CD1c-positive myeloid dendritic cell (primary cell): ENCODE measurements around the gene EVI5L.
"Not testable (repeated sequence)": the region's sequence is repeated elsewhere in the genome, so short reads cannot be mapped to it uniquely, and the experiment has no call there.

Experiments
- DNase-seq: peaks from one replicate; pipeline ENCODE4 v3.0.0-alpha.2; 2016; ENCODE audit errors: extremely low spot score

Gene EVI5L

DNA sequence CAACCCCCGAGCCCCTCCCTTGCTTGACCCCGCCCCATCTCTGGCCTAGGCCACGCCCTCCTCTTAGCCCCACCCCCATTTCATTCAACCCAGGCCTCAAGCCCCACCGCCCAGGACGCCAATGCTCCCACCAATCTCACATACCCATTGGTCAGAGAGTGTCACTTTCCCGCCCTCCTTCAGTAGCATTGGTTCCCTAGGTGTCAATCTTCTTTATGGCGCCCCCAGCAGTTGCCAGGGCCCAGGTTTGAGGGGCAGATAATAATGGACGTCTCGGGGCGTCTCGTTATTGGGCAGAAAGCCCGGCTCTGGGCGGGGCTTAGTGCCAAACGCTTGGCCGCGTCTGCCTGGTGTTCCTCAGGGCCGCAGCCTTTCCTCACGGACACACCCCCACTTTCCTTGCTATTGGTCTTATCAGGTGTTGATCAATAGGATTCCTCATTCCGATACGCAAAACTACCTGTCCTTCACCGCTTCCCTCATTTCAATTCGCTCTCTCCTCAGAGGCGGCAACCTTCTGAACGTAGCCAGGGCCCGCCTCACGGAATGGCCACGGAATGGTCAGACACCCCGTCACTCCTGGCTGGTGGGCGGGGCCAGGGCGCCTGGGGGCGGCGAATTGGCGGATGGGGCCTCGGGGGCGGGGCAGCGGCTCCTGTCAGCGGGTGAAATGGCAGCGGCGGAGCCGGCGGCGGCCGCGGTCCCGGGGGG lies at the start of gene EVI5L:
EVI5L (plus strand) TSS at position 658 of the 711 bp plus-strand sequence. CDS start 16,325 bp downstream, outside the sequence.
- peak; percentile 100 for DNase-seq

DNA sequence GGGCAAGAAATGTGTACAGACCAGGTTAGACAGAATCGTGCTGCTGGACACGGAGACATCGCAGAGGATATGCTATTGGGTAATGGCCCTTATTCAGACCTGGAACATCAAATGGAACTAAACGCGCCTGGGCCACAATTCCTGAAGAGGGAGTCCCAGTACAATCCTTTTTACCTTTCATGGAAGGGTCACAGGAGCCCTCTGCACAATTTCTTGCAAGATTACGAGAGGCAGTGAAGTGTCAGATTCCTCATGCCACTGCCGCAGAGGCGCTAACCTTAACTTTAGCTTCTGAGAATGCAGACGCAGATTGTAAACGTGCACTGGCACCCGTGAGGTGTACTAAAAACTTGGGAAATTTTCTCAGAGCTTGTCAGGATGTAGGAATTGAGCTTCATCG lies 48.9 kb upstream of the EVI5L start:
- DNase-seq = no peak

DNA sequence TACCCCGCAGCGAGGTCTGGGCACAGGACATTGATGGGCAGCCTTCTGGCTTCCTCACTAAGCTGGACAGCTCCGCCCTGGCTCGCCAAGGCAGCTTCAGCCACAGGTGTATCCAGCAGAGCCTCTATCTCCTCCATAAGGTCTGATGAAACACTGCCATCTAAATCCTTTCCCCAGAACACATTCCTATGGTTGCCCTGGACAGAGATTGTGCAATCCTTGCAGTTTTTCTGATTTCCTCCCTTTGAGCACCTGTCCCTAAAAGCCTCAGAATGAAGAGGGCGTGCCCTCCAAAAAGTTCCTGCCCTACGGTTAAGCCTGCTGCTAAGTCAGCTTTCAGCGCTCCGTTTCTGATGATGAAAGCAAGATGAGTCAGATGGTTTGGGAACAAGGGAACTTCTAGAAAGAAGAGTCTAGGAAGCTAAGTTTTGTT lies 46.0 kb upstream of the EVI5L start:
- DNase-seq = peak; percentile 55

DNA sequence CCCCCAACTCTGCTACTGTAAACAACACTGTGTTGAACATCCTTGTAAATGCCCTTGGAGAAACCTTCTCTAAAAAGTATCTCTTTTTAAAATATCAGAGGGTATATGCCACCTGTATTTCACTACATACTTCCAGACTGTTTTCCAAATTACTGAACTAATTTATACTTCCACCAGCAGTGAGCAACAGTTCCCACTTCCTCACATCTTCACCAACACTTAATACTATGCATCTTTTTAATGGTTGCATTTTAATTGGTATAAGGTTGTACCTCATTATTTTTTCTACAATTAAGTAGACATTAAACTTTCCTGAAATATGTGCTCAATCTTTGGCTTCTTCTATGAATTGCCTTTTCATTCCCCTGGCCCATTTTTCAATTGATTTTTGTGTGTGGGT lies 45.2 kb upstream of the EVI5L start:
- DNase-seq = no peak

DNA sequence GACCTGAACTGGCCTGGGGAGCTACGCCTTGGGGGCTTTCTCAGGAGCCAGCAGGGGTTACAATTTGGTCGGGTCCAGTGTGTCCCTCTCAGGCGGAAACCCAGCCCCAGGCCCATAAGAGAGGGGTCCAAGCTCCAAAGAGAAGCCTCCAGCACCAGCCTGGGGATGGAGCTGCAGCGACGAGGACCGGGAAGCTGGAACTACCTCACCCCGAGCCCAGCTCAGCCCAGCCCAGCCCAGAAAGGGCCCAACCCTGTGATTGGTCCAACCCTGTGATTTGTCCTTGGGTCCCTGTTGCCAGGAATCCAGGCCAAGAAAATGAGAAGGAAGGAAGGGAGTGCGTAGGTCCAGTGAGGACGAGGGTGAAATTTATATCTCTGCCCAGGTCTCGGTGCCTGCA lies 42.9 kb upstream of the EVI5L start:
- no peak for DNase-seq

DNA sequence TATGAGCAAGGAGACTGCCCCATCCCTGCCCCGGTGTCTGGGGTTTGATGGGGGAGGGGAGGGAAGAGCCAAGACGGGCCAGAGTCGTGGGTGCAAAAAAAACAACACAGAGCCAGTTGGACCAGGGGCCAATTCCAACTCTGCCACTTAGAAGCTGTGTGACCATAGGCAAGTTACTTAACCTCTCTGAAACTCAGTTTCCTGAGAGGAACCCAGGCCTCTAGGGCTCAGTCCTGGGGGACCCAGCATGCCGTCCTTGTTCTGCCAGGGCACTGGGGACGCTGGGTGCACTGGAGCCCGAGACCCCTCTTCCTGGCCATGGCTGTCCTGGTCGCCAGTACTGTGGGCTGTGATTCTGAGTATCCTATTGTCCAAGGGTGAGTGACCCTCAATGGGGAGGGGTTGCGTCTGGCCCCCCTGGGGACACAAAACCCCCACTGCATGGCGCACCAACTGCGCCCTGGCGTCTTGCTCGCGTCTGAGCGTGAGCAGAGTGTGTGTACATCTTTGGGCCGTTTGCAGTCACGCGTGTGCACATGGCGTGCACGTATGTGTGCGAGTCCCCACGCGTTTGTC lies 42.3 kb upstream of the EVI5L start:
- DNase-seq = no peak

DNA sequence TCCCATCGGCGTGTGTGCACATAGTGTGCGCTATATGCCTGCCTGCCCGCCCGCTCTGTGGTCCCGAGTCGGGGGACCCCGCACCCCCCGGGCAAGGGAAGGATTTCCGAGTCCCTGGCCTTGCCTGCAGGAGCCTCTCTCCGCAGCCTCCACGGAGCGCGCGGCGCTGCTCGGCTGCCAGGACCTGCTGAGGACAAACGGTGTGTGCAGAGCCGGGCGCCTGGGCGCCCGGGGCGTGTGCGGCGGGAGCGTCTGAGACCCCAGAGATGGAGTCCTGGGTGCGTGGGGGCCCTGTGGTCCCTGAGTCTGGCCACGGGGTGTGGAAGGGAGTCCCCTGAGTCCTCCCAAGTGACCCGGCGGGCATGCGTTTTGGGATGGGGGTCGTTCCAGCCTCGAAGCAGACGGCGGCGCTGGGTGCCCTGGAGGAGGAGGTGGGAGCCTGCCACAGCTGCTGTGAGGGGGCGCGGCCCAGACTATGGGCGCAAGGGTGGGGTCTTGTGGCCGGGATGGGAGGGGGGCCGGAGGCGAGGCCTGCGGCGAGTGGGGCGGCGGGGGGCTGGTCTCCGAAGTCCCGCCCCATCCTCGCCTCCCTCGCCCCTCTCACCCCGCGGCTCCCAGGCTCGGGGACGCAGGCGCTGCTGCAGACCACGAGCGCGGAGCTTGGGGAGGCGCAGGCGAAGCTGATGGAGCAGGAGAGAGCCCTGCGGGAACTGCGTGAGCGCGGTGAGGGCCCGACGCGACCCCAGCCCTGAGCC lies 41.7 kb upstream of the EVI5L start:
- no peak for DNase-seq

DNA sequence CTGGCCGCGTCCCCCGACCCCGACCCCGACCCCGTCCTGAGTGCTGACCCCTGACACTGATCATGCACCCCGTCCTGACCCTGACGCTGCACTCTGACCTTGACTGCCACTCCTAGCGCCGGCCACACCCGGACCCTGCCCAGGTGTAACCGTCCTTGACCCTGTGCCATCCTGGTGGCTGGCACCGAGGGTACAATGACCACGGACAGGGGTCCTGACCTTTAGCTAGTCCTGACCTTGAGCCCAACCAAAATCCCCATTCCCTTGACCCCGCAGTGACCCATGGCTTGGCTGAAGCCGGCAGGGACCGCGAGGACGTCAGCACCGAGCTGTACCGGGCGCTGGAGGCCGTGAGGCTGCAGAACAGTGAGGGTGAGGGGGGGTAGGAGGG lies 41.1 kb upstream of the EVI5L start:
- DNase-seq = no peak

DNA sequence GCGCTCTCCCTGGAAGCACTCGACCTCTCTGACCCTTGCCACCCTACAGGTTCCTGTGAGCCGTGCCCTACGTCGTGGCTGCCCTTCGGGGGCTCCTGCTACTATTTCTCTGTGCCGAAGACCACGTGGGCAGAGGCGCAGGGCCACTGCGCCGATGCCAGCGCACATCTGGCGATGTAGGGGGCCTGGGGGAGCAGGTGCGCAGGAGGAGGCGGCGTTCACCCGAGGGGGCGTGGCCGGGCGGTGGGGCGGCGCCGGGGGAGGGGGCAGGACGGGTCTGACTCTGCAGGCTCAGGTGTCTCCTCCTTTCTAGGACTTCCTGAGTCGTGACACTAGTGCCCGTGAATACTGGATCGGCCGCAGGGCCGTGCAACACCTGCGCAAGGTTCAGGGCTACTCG lies 40.6 kb upstream of the EVI5L start:
- DNase-seq = no peak

DNA sequence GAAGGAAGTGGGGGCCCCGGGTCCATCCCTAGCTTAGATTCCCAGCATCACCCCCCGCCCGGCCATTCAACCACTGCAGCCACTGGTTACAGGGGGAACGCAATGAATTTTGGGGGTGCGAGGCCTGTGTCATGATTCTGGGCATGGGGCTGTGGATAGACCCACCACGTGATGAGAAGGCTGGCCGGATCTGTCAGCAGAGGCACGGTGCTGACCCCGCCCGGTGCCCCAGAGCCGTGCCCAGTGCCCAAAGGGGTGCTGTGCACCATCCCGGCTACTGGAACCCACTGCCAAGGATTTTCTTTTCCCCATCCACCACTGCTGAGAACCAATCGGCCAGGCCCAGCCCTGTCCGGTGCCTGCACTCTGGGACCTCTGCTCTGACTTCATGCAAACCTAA lies 39.6 kb upstream of the EVI5L start:
- no peak for DNase-seq

DNA sequence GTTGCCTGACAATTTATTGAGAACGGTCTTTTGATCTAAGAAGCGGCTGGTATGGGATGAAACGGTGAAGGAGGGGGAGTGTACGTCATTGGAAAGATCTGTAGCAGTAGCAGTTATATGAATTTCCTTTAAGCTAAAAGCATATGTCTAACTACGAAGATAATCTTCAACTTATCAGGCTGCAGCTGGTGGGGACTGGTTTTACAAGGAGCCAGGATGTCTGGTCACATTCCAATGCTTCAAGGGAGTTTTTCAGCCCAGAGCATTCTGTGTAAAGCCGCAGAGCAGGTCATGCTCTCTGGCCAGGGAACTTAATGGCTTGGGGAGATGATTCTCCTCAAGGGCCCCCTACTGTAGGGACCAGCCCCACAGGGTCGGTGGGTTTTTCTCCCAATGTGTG lies 37.7 kb upstream of the EVI5L start:
- DNase-seq = no peak

DNA sequence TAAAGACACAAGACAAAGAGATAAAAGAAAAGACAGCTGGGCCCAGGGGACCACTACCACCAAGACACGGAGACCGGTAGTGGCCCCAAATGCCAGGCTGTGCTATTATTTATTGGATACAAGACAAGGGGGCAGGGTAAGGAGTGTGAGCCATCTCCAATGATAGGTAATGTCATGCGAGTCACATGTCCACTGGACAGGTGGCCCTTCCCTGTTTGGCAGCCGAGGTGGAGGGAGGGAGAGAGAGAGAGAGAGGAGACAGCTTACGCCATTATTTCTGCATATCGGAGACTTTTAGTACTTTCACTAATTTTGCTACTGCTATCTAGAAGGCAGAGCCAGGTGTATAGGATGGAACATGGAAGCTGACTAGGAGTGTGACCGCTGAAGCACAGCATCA lies 37.3 kb upstream of the EVI5L start:
- not testable (repeated sequence) for DNase-seq

DNA sequence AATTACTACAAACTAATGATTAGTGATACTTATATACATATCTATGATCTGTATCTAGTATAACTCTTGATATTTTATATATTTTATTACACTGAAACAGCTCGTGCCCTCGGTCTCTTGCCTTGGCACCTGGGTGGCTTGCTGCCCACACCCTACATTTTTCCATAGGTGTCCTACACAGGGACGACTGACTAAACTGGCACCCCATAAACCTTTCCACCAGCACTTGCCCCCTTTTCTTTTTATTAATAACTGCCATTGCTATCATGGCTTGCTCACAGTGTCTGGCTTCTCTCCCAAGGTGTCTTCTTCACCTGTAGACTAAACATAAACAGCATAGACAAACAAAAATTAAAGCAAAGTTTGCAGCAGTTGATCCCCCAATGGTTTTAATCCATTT lies 36.5 kb upstream of the EVI5L start:
- no peak for DNase-seq

DNA sequence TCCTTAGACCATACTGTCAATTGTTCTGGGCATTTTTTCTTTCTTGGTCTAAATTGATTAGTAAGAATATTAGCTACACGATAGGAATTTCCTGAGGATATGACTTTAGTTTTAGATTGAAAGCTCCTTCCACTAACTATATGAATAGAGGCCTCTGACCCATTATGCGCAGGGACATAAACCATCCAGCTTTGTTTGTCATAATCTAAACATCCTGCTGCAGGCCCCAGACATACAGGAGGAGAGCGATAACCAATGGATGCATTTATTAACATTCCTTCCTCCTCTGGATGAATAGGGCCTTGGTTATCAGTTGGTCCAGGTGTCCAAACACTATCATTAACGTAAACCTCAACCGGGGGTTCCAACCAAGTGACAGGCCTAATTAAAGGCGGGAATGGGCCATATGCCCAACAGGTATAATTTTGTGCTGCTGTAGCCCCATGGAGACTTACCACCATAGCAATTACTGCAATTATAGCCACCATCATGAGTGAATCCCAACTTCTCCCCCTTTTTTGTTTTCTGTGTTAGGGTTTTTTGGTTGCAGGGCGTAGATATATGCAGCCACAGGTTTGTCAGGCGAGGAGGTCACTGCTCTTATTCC lies 34.4 kb upstream of the EVI5L start:
- no peak for DNase-seq

DNA sequence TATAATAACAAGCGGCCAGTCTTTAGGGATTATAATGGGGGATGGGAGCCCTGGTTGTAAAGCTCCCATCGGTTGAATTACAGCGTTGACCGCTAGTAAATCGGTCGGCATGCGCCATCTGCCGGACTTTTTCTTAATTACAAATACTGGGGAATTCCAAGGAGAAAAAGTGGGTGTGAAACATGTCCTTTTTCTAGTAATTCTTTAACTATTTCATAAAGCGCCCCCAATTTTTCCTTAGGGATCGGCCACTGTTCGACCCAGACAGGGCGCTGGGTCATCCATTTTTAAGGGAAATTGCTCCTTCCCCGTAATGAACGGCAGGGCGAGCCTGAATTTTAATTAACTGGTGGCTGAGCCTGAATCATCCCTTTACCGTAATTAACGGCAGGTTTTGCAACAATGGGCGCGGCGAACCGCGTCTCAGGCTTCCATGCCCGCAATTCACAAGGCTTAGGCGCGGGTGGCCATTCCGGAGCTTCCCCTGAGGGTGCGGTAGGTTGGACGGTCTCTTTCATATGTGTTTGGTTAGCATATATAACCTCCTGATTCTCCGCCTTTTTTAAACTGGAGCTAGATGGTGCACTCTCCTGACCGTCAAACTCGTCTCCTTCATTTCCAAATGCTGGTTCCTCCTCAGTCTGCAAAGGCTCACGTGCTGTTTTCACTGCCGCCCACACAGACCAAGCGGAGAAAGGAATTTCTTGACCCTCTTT lies 30.2 kb upstream of the EVI5L start:
- peak; percentile 84 for DNase-seq

DNA sequence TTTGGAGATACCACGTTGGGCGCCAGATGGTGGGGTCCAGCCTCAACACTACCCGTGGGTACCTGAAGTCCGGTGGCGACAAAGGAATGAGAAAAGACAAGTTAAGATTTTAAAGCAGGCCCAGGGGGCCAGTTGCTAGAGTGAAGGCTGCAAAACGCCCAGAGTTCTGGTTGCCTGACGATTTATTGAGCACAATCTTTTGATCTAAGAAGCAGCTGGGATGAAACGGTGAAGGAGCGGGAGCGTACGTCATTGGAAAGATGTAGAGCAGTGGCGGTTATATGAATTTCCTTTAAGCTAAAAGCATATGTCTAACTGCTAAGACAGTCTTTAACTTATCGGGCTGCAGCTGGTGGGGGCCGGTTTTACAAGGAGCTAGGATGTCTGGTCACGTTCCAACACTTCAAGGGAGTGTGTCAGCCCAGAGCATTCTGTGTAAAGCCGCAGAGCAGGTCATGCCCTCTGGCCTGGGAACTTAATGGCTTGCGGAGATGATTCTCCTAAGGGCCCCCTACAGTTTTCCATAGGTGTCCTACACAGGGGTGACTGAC lies 28.9 kb upstream of the EVI5L start:
- DNase-seq = no peak

DNA sequence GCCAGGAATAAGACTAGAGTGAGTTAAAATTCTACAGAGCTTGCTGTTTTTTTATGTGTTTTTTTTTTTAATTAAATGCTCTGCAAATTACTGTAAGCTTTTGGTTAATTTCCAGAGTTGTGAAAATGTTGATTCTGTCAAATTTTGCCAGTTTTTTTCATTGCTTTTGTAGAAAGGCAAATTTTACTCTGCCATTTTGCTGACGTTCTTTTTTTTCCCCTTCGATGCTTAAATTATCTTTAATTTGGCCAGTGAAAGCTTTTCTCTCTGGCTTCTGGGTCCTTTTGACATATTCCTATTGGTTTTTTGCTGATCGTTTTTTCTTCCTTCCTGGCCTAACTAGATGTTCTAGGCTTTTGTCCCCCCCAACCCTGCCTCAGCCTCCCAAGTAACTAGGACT lies 23.8 kb upstream of the EVI5L start:
- DNase-seq = no peak

DNA sequence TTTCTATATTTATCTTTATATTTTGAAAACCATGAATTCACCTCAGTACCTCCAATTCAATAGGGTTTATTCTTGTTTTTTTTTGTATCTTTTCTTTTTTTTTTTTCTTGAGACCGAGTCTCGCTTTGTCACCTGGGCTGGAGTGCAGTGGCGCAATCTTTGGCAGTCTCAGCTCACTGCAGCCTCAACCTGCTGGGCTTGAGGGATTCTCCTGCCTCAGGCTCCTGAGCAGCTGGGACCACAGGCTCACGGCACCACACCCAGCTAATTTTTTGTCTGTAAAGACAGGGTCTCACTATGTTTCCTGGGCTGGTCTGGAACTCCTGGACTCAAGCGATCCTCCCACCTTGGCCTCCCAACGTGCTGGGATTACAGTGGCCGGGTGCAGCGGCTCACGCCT lies 23.1 kb upstream of the EVI5L start:
- no peak for DNase-seq

DNA sequence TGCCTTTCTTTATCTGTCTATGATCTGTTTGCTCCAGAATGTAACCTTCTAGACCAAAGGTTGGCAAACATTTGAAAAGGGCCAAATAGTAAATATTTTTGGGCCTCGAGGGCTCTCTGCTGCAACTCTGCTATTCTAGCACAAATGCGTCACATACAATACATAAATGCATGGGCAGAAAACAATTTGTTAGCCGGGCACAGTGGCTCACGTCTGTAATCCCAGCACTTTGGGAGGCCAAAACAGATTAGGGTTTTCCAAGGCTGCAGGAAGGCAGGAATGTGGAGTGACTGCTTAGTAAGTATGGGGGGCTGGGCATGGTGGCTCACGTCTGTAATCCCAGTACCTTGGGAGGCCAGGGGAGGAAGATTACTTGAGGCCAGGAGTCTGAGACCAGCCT lies 21.9 kb upstream of the EVI5L start:
- no peak for DNase-seq

DNA sequence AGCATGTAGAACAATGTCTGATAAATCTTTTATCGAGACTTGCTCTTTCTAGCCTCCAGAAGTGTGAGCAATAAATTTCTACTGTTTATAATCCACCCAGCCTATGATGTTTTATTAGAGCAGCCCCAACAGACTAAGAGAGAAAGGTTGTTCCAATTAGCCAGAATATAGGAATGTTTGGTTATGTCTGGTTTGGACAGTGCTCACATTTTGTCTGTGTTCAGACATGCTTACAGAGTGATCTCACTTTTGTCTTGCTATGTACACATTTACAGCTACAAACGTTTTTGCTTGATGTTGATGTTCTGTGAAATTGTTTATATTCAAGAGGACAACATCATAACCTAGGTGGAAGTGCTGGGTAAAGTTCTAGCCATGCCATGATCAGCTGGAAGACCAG lies 18.0 kb upstream of the EVI5L start:
- DNase-seq = no peak

DNA sequence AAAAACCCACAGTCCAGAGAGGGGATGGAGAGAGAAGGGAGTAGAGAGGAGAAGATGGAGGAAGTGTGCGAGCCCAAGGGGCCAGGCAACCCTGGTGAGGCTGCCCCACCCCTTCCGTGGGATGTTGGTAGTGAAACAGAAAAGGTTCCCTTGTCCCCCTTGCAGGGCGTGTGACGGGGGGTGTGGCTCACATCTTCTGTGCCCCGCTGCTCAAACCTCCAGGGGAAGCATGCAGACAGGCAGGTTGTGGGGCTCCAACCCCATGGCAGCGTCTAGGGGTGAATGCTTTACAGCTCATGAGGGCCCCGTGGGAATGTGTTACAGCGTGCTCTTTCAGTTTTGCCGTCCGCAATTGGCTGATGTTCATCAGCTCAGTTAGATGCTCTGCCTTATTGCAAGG lies 14.7 kb upstream of the EVI5L start:
- DNase-seq = no peak

DNA sequence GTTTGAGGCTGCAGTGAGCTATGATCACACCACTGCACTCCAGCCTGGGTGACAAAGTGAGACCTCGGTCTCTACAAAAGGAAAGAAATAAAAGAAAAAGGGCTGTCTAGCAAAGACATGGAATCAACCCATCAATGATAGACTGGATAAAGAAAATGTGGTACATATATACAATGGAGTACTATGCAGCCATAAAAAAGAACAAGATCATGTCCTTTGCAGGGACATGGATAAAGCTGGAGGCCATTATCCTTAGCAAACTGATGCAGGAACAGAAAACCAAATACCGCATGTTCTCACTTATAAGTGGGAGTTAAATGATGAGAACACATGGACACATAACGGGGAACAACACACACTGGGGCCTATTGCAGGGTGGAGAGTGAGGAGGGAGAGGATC lies 14.0 kb upstream of the EVI5L start:
- DNase-seq = not testable (repeated sequence)
